Common myeloid progenitor, CD34-positive (primary cell): ENCODE measurements around the gene SPACA6.

Experiments
- CTCF ChIA-PET: fragments of 350-600 bp; sonication (Branson Sonifier 250); formaldehyde crosslinking; loops from one replicate; lab custom pipeline; 2021; ENCODE audit warnings: antibody characterized with exemption; lab: Charles Lee
- POLR2A ChIA-PET: fragments of 350-600 bp; sonication (Branson Sonifier 250); formaldehyde crosslinking; loops from one replicate; lab custom pipeline; 2021; ENCODE audit warnings: antibody characterized with exemption; lab: Charles Lee
- DNase-seq, 3 donors: peaks; one replicate each; pipeline versions ENCODE4 v3.0.0 to v3.0.0-alpha.2; 2013
- H3K27ac ChIP-seq, 2 experiments: 1 replicate in 1 of 2; 2 replicates in 1 of 2; pipeline ENCODE4 v1.7.0; 2013; ENCODE audit warnings: inconsistent platforms in 2 of 2, low read length in 2 of 2, mild to moderate bottlenecking in 2 of 2, low read depth in 1 of 2, moderate library complexity in 1 of 2; ENCODE audit not compliant: severe bottlenecking in 2 of 2, insufficient read depth in 1 of 2, poor library complexity in 1 of 2
- H3K27me3 ChIP-seq, 5 experiments: replicated peaks in 2 of 5; 1 replicate in 3 of 5; 2 replicates in 2 of 5; pipeline versions ENCODE4 v1.6.1 to v1.7.0; 2013; ENCODE audit warnings: low read length in 4 of 5, mild to moderate bottlenecking in 2 of 5, moderate library complexity in 2 of 5, inconsistent platforms in 1 of 5; ENCODE audit not compliant: insufficient read depth in 5 of 5, control insufficient read depth in 4 of 5
- H3K36me3 ChIP-seq, 4 experiments: 1 replicate in 2 of 4; 2 replicates in 2 of 4; pipeline versions ENCODE4 v1.6.1 to v1.7.0; 2013; ENCODE audit warnings: low read length in 3 of 4, control low read depth in 1 of 4, mild to moderate bottlenecking in 1 of 4; ENCODE audit not compliant: control insufficient read depth in 4 of 4, insufficient read depth in 4 of 4
- H3K4me1 ChIP-seq, 4 experiments: 1 replicate in 3 of 4; 2 replicates in 1 of 4; pipeline versions ENCODE4 v1.6.1 to v1.7.1; 2013; ENCODE audit warnings: low read length in 3 of 4, mild to moderate bottlenecking in 3 of 4, control low read depth in 1 of 4, inconsistent platforms in 1 of 4, moderate library complexity in 1 of 4; ENCODE audit not compliant: control insufficient read depth in 4 of 4, insufficient read depth in 4 of 4; ENCODE audit errors: control extremely low read depth in 1 of 4
- H3K4me3 ChIP-seq, 7 experiments: 1 replicate in 4 of 7; 2 replicates in 3 of 7; pipeline versions ENCODE4 v1.5.1 to v1.7.0; 2013; ENCODE audit warnings: mild to moderate bottlenecking in 7 of 7, low read length in 6 of 7, moderate library complexity in 6 of 7, inconsistent platforms in 2 of 7, low read depth in 2 of 7, control low read depth in 1 of 7; ENCODE audit not compliant: insufficient read depth in 4 of 7, control insufficient read depth in 1 of 7; ENCODE audit errors: extremely low read depth in 1 of 7
- H3K9me3 ChIP-seq, 5 experiments: 1 replicate in 4 of 5; 2 replicates in 1 of 5; pipeline versions ENCODE4 v1.6.1 to v1.7.1; 2013; ENCODE audit warnings: low read length in 4 of 5, mild to moderate bottlenecking in 2 of 5, inconsistent platforms in 1 of 5, low read depth in 1 of 5, moderate library complexity in 1 of 5; ENCODE audit not compliant: control insufficient read depth in 4 of 5, insufficient read depth in 2 of 5; ENCODE audit errors: control extremely low read depth in 1 of 5
- WGBS: methylation state at CpG from one replicate; pipeline ENCODE4 v1.1.5; 2013; ENCODE audit not compliant: insufficient coverage; 5-methylcytosine and 5-hydroxymethylcytosine counted together

The SPACA6 gene

DNA sequence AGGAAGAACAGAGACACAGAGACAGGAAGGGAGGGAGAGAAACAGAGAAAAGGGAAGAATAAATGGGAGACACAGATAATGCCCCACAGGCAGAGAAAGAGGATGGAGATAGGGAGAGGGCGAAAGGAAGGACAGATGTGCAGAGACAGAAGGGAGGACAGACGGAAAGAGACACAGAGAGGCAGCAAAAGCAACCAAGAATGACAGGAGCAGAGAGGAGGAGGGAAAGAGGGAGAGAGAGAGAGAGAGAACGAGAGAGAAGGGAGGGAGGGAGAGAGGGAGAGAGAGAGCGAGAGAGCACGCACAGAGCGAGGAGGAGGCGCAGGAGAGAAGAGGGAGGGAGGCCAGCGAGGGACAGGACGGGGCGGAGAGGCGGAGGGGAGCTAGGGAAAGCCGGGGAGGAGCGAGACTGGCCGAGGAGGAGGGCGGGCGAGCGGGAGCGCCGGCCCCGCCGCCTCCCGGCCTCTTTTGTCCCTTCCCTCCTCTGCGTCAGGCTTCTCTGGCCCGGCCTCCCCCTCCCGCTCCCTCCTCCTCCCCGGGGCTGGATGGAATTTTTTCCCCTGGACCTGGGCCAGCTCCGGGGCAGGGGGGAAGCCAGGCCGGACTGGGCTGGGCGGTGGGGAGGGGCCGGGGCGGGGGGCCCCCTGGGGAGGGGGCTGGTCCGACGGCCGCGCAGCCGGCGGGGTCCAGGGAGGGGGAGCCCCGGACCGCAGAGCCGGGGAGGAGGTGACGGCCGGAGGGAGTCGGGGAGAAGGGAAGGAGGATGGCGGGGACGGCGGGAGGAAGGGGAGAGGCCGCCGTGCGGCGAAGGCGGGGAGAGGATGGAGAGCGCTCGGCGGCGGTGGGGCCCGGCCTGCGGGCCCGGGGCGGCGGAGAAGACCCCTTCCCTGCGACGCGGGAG, 4.2 kb upstream of the SPACA6 start:
- ChIA-PET POLR2A (interaction anchor here (0.6 to 1.3 kb wide), 2 partner anchors 15 to 565 kb away, joined by 4 to 8 read pairs; no protein-coding TSS in a partner anchor), CTCF (interaction anchor here (1.1 to 1.4 kb wide), 2 partner anchors 14 to 89 kb away, joined by 3 to 4 read pairs; no protein-coding TSS in a partner anchor)
- under 1% methylated on average over 36 of the region's 63 CpGs for WGBS
- H3K4me1 ChIP-seq, result peaks cover 0 to 40% (median 35%) of the 10 kb centered on the region in 4 experiments
- peak overlapping the region; percentile 46 to 88 (median 72) for H3K4me3 ChIP-seq
- H3K9me3 ChIP-seq, result peaks cover 0 to 3% (median 0%) of the 10 kb centered on the region in 5 experiments
- DNase-seq, result peak in 2 of 3 donors; percentile 30 to 46
- H3K27me3 ChIP-seq, result no peaks in the 10 kb centered on the region
- peak overlapping the region in 1 of 2 experiments; percentile 57 for H3K27ac ChIP-seq
- peaks cover 0 to 5% (median 2%) of the 10 kb centered on the region in 4 experiments for H3K36me3 ChIP-seq

GRCh38 chr19:51689751-51690453, 3.2 kb upstream of the SPACA6 start:
- no peak for DNase-seq
- peaks cover 0 to under 1% (median 0%) of the 10 kb centered on the region in 5 experiments for H3K9me3 ChIP-seq
- ChIA-PET POLR2A (no interaction called here), CTCF (interaction anchor here (1.0 kb wide), 1 partner anchor 18 kb away, joined by 3 read pairs; no protein-coding TSS in a partner anchor)
- peak overlapping the region; percentile 85 to 93 for H3K27ac ChIP-seq
- WGBS, result 0% methylated on average over 13 of the region's 21 CpGs
- peak overlapping the region; percentile 58 to 88 (median 72) for H3K4me3 ChIP-seq
- H3K4me1 ChIP-seq, result peaks cover 0 to 40% (median 35%) of the 10 kb centered on the region in 4 experiments
- peaks cover 0 to 14% (median 7%) of the 10 kb centered on the region in 4 experiments for H3K36me3 ChIP-seq
- H3K27me3 ChIP-seq, result no peaks in the 10 kb centered on the region

GRCh38 chr19:51690454-51691073, 2.6 kb upstream of the SPACA6 start:
- H3K36me3 ChIP-seq, result peaks cover 0 to 19% (median 9%) of the 10 kb centered on the region in 4 experiments
- peaks cover 0 to 40% (median 35%) of the 10 kb centered on the region in 4 experiments for H3K4me1 ChIP-seq
- H3K9me3 ChIP-seq, result no peaks in the 10 kb centered on the region
- no peaks in the 10 kb centered on the region for H3K27me3 ChIP-seq
- POLR2A ChIA-PET, result no interaction called here
- H3K4me3 ChIP-seq, result peak overlapping the region; percentile 58 to 88 (median 72)
- WGBS, result 0% methylated on average over 1 of the region's 21 CpGs
- peak overlapping the region; percentile 85 to 93 for H3K27ac ChIP-seq
- peak; percentile 56 to 75 (median 75) for DNase-seq
- CTCF ChIA-PET, result interaction anchor here (0.6 to 1.0 kb wide), 2 partner anchors 17 to 308 kb away, joined by 3 read pairs; no protein-coding TSS in a partner anchor

- no peaks in the 10 kb centered on the region for H3K9me3 ChIP-seq
- DNase-seq, result no peak
- peak overlapping the region in 1 of 2 experiments; percentile 32 for H3K27ac ChIP-seq
- peak overlapping the region; percentile 15 to 88 (median 72) for H3K4me3 ChIP-seq
- H3K27me3 ChIP-seq, result no peaks in the 10 kb centered on the region
- CTCF ChIA-PET, result interaction anchor here (0.6 kb wide), 1 partner anchor 308 kb away, joined by 3 read pairs; no protein-coding TSS in a partner anchor
- WGBS, result 24% methylated on average over 5 of the region's 9 CpGs
- POLR2A ChIA-PET, result no interaction called here
- peaks cover 0 to 22% (median 12%) of the 10 kb centered on the region in 4 experiments for H3K36me3 ChIP-seq
- H3K4me1 ChIP-seq, result peaks cover 0 to 40% (median 35%) of the 10 kb centered on the region in 4 experiments
Measured at GRCh38 chr19:51691074-51691583, 2.0 kb upstream of the SPACA6 start.

DNA sequence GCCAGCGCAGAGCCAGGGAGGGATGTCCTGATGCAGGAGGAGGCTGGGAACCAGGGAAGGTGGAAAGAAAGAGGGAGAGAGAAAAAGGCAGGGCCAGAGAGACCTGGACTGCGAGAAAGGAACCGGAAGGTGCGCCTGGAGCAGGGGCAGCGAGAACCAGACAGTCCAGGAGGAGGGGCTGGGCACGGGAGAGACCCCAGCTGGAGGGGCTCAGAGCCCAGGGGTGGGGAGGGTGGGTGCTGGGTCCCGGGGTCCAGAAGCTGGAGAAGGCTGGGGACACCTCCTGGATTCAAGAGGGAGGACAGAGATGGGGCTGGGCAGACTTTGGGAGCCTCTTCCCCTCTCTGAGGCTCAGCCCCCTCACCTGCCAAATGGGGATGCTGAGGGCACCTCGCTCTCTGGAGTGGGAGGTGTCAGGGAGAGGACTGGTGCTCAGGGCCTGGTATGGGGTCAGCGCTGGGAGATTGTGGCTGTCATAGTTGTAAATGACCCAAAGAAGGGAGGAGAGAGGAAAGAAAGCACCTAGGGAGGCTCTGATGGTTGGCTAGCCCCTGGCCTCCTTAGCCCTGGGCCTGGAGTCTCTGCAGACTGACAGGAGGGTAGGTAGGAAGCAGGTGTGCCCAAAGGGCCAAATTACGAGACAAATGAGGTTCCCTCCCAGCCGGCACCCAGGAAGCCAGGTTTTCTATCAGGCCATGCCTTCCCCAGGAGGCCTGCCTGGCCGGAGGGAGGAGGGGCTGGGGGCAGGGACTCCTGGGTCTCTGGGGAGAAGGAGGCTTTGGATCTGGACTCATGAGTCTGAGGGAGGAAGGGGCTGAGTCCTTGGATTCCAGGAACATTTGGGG, 1.3 kb upstream of the SPACA6 start:
- ChIA-PET POLR2A (no interaction called here), CTCF (interaction anchor here (0.6 kb wide), 1 partner anchor 309 kb away, joined by 3 read pairs; no protein-coding TSS in a partner anchor)
- Histone ChIP-seq H3K27me3 (no peaks in the 10 kb centered on the region), H3K27ac (peak overlapping the region in 1 of 2 experiments; percentile 32), H3K36me3 (peaks cover 0 to 26% (median 12%) of the 10 kb centered on the region in 4 experiments), H3K9me3 (no peaks in the 10 kb centered on the region), H3K4me1 (peaks cover 0 to 40% (median 35%) of the 10 kb centered on the region in 4 experiments), H3K4me3 (peak overlapping the region in 2 of 7 experiments; percentile 73 to 88)
- DNase-seq, result no peak
- WGBS, result 49% methylated on average over 6 of the region's 12 CpGs

DNA sequence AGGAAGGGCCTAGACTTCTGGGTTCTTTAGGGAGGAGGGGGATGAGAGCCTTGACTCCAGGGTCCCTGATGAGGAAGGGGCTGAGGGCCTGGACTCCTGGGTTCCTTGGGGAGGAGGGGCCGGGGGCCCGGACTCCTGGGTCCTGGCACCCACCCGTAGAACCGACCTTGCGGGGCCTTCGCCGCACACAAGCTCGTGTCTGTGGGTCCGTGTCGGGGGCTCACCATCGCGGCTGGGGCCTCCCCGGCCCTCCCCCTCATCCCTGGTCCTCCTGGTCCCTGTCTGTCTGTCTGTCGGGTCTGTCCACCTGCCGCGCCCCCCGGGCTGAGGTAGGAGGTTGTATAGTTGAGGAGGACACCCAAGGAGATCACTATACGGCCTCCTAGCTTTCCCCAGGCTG, 662 bp upstream of the SPACA6 start:
- Histone ChIP-seq H3K27me3 (no peaks in the 10 kb centered on the region), H3K9me3 (no peaks in the 10 kb centered on the region), H3K27ac (no peak overlapping the region), H3K36me3 (peaks cover 0 to 27% (median 13%) of the 10 kb centered on the region in 4 experiments), H3K4me1 (peaks cover 0 to 39% (median 33%) of the 10 kb centered on the region in 4 experiments), H3K4me3 (no peak overlapping the region)
- DNase-seq, result no peak
- WGBS, result 92% methylated on average over 15 of the region's 18 CpGs
- POLR2A ChIA-PET, result no interaction called here
- CTCF ChIA-PET, result no interaction called here
